IPS-18c (cell line): ENCODE results near the gene LRIG1.

ENCODE experiments used
- H3K4me3 ChIP-seq: 2 replicates; pipeline ENCODE4 v1.7.0; 2013; ENCODE audit warnings: low read depth, mild to moderate bottlenecking, low read length, moderate library complexity; ENCODE audit not compliant: insufficient read depth
- H3K9me3 ChIP-seq: one replicate; pipeline ENCODE4 v1.6.1; 2013; ENCODE audit warnings: mild to moderate bottlenecking, low read length, moderate library complexity; ENCODE audit not compliant: control insufficient read depth, insufficient read depth

LRIG1 gene

GRCh38 chr3:66465034-66465433 is 35.8 kb downstream of the LRIG1 start:
- no peaks in the 10 kb centered on the region for H3K9me3 ChIP-seq
- no peak overlapping the region for H3K4me3 ChIP-seq

- H3K9me3 ChIP-seq, result no peaks in the 10 kb centered on the region
Measured at GRCh38 chr3:66464512-66464894, 36.3 kb downstream of the LRIG1 start.

GRCh38 chr3:66463730-66464511 is 36.9 kb downstream of the LRIG1 start:
- Histone ChIP-seq H3K9me3 (no peaks in the 10 kb centered on the region), H3K4me3 (no peak overlapping the region)

More at GRCh38 chr3:66464512-66464894, 36.3 kb downstream of the LRIG1 start:
- no peak overlapping the region for H3K4me3 ChIP-seq

GRCh38 chr3:66463054-66463631 is 37.7 kb downstream of the LRIG1 start:
- H3K9me3 ChIP-seq, result no peaks in the 10 kb centered on the region

GRCh38 chr3:66457252-66457651 is 43.6 kb downstream of the LRIG1 start:
- Histone ChIP-seq H3K9me3 (no peaks in the 10 kb centered on the region), H3K4me3 (no peak overlapping the region)

More at GRCh38 chr3:66463054-66463631, 37.7 kb downstream of the LRIG1 start:
- no peak overlapping the region for H3K4me3 ChIP-seq

GRCh38 chr3:66456711-66457173 is 44.1 kb downstream of the LRIG1 start:
- H3K9me3 ChIP-seq, result no peaks in the 10 kb centered on the region
- no peak overlapping the region for H3K4me3 ChIP-seq

GRCh38 chr3:66454464-66454859 is 46.4 kb downstream of the LRIG1 start:
- no peaks in the 10 kb centered on the region for H3K9me3 ChIP-seq
- H3K4me3 ChIP-seq, result no peak overlapping the region

GRCh38 chr3:66453651-66454463 is 47.0 kb downstream of the LRIG1 start:
- Histone ChIP-seq H3K4me3 (no peak overlapping the region), H3K9me3 (no peaks in the 10 kb centered on the region)

GRCh38 chr3:66452303-66453011 is 48.4 kb downstream of the LRIG1 start:
- H3K4me3 ChIP-seq, result no peak overlapping the region
- H3K9me3 ChIP-seq, result no peaks in the 10 kb centered on the region

- Histone ChIP-seq H3K9me3 (no peaks in the 10 kb centered on the region), H3K4me3 (no peak overlapping the region)
Measured at GRCh38 chr3:66451766-66452165, 49.1 kb downstream of the LRIG1 start.

GRCh38 chr3:66450390-66451022 is 50.3 kb downstream of the LRIG1 start:
- no peaks in the 10 kb centered on the region for H3K9me3 ChIP-seq

GRCh38 chr3:66449411-66449974 is 51.3 kb downstream of the LRIG1 start:
- no peaks in the 10 kb centered on the region for H3K9me3 ChIP-seq
- no peak overlapping the region for H3K4me3 ChIP-seq

More at GRCh38 chr3:66450390-66451022, 50.3 kb downstream of the LRIG1 start:
- no peak overlapping the region for H3K4me3 ChIP-seq

GRCh38 chr3:66444146-66444644 is 56.6 kb downstream of the LRIG1 start:
- Histone ChIP-seq H3K9me3 (no peaks in the 10 kb centered on the region), H3K4me3 (no peak overlapping the region)

GRCh38 chr3:66443118-66443803 is 57.6 kb downstream of the LRIG1 start:
- H3K9me3 ChIP-seq, result no peaks in the 10 kb centered on the region

GRCh38 chr3:66442254-66443117 is 58.3 kb downstream of the LRIG1 start:
- peak overlapping the region; percentile 31; the same call in 1 of the 2 replicates for H3K4me3 ChIP-seq

More at GRCh38 chr3:66443118-66443803, 57.6 kb downstream of the LRIG1 start:
- peak overlapping the region; percentile 31; the same call in 1 of the 2 replicates for H3K4me3 ChIP-seq

More at GRCh38 chr3:66442254-66443117, 58.3 kb downstream of the LRIG1 start:
- H3K9me3 ChIP-seq, result no peaks in the 10 kb centered on the region
